ENCODE measurements around the gene SLC52A1.

DNA sequence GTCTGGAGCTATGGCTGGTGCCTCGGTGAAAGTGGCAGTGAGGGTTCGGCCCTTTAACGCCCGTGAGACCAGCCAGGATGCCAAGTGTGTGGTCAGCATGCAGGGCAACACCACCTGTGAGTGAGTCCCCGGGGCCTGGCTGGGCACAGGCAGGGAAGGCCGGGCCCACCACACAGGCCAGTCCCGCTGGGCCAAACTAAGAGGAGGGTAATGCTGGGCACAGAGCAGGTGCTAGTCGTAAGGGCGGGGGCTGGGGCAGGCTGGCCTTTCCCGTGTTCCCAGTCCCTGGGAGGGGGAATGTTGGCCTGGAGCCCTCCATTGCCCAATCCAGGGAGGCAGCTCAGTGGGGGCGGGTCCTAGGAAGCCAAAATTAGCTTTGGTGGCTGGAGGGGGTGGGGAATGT lies 35.0 kb downstream of the SLC52A1 start:
- TF ChIP-seq, protein P1, sequence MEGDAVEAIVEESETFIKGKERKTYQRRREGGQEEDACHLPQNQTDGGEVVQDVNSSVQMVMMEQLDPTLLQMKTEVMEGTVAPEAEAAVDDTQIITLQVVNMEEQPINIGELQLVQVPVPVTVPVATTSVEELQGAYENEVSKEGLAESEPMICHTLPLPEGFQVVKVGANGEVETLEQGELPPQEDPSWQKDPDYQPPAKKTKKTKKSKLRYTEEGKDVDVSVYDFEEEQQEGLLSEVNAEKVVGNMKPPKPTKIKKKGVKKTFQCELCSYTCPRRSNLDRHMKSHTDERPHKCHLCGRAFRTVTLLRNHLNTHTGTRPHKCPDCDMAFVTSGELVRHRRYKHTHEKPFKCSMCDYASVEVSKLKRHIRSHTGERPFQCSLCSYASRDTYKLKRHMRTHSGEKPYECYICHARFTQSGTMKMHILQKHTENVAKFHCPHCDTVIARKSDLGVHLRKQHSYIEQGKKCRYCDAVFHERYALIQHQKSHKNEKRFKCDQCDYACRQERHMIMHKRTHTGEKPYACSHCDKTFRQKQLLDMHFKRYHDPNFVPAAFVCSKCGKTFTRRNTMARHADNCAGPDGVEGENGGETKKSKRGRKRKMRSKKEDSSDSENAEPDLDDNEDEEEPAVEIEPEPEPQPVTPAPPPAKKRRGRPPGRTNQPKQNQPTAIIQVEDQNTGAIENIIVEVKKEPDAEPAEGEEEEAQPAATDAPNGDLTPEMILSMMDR (IDR thresholded peaks at IDR 0.05): no peak
- TF ChIP-seq ZFX (IDR thresholded peaks at IDR 0.05; ENCODE audit: borderline replicate concordance): no peak

Data from 22Rv1 (cell line).